GM20000 (cell line): ENCODE measurements around the gene CD40LG.
A peak's percentile ranks its signal among the peaks of the same experiment; 100 is the strongest.

Experiments
- DNase-seq: peaks from one replicate; pipeline ENCODE4 v3.0.0; 2012; ENCODE audit warnings: low spot score
- TF ChIP-seq, protein P1 (sequence below): IDR thresholded peaks from 2 replicates; pipeline ENCODE4 v1.5.1; 2012; ENCODE audit warnings: mild to moderate bottlenecking, control low read depth; ENCODE audit errors: extremely low read depth, missing control alignments

The CD40LG gene

DNA sequence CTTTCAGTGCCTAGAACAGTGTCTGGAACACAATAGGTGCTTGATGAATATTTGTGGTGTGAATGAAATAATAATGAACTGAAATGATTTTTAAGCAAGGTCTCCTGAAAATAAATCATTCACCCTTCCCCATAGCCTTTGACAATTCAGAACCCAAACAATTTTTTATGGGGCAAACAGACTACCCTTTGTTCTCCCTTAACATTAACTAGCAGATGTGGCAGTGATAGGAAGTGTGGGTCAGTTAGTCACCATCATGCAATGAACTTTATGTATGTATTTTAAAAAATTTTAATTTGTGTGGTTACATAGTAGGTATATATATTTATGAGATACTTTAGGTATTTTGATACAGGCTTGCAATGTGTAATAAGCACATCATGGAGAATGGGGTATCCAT lies 27.2 kb upstream of the CD40LG start:
- TF ChIP-seq, protein P1, sequence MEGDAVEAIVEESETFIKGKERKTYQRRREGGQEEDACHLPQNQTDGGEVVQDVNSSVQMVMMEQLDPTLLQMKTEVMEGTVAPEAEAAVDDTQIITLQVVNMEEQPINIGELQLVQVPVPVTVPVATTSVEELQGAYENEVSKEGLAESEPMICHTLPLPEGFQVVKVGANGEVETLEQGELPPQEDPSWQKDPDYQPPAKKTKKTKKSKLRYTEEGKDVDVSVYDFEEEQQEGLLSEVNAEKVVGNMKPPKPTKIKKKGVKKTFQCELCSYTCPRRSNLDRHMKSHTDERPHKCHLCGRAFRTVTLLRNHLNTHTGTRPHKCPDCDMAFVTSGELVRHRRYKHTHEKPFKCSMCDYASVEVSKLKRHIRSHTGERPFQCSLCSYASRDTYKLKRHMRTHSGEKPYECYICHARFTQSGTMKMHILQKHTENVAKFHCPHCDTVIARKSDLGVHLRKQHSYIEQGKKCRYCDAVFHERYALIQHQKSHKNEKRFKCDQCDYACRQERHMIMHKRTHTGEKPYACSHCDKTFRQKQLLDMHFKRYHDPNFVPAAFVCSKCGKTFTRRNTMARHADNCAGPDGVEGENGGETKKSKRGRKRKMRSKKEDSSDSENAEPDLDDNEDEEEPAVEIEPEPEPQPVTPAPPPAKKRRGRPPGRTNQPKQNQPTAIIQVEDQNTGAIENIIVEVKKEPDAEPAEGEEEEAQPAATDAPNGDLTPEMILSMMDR = no peak

DNA sequence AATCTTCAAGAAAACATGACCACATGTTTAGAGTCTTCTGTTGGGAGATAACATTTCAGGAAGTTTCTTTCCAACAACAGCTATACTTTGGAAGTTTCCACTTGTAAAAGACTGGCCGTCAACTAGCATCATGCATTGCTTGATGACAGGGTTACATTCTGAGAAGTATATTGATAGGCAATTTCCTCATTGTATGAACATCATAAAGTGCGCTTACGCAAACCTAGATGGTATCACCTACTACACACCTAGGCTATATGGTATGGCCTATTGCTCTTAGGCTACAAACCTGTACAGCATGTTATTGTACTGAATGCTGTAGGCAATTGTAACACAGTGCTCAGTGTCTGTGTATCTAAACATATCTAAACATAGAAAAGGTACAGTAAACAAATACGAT lies 25.4 kb upstream of the CD40LG start:
- TF ChIP-seq, protein P1 = no peak
- no peak for DNase-seq

More for the DNA sequence above, 27.2 kb upstream of the CD40LG start:
- DNase-seq = no peak

DNA sequence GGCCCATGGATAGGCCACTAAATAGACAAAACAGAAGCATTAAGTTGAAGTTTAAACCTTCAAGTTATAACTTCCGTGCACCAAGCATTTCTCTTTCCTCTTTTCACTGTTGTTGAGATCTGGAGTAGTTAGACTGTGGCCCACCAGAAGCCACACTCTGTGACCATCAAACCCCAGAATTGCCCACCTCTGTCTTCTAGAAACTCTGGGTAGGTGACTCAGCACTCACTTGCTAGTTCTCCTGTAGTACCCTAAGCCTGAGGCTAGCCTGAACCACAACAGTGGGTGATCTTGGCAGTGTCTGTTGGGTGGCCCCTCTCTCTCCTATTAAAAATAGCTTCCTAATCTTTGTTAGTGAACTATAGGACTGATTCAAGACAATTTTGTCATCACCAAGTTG lies 24.6 kb upstream of the CD40LG start:
- TF ChIP-seq, protein P1 = no peak
- no peak for DNase-seq

DNA sequence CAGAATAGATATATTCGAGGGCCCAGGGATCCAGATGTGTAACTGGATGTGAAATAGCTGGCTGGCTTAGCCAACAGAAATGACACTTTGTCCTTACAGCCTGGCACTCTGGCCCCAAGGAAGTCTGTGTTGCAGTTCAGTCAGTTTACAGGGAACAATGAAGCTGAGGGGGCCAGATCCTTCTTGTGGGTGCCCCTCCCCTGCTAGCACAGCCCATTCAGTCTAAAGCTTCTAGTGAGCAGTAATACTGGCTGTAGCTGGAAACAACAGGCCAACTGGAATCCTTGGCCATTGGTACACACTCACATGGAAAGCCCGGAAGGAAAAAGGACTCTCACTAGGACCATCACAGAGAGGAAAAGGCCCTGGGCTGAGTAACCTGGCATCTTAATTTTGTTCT lies 22.7 kb upstream of the CD40LG start:
- TF ChIP-seq, protein P1 = no peak

DNA sequence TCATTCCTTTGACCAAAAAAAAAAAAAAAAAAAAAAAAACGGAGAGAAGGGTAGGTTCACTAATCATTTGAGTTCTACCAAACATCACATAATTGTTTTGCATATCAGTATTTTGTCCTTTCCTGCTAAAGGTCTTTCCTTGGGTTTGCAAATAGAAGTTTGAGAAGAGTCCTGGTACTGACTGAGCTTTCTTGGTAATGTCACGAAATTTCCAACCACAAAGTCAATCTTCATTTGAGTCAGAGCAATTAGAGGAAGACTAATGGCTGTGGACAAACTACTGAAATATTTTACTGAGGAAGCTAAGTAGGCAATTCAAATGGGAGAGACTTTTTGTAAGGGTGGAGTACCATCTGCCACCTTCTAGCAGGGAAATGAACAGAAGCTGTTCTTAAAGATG lies 21.7 kb upstream of the CD40LG start:
- peak; percentile 10 for DNase-seq
- TF ChIP-seq, protein P1 = no peak

More for the DNA sequence above, 22.7 kb upstream of the CD40LG start:
- DNase-seq = no peak

DNA sequence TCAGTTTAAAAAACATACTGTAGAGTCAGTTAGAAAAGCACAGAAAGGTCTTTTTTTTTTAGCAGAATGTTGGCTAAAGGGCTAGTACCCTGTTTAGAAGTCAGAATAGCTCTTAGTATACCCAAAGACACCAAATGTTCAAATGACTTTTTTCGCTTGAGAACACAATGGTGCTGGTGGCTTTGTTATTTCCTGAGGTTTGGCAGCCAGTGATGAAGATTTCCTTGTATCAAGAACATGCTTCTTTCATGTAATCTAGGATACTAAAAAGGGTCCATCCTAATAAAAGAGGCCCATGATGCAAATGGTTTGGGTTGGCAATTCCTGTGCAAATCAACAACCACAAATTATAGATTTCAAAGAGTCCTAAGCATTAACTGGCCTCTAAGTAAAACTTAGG lies 21.1 kb upstream of the CD40LG start:
- DNase-seq = no peak
- TF ChIP-seq, protein P1 = no peak

DNA sequence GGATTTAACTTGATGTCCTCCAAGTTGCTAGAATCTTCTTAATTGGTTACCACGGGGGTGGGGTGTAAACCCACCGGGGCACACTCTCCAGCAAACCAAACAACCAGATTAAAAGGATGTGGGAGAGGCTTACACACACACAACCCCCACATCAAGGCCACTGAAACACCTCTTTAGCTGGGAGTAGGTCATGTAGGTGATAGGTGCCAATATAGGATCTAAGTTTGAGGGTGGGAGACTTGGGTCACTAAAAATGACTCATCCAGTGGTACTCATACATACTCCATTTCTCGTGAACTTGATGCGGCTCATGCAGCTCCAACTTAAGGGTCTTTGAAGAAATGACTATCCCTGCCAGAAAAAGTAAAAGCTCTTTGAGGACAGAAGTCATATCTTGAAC lies 20.5 kb upstream of the CD40LG start:
- TF ChIP-seq, protein P1 = no peak
- no peak for DNase-seq
